ENCODE results near the gene SLC9A9.

- TF ChIP-seq CTCF (conservative IDR thresholded peaks at IDR 0.05 in 1 of 2, IDR thresholded peaks at IDR 0.05 in 1 of 2; ENCODE audit: low read depth in 1 of 2, low read length in 2 of 2) (no peak), EZH2 (IDR thresholded peaks at IDR 0.05; ENCODE audit: low read length, missing control alignments) (no peak)
Measured at GRCh38 chr3:143226678-143227291, 621.5 kb downstream of the SLC9A9 start.

All from fibroblast of lung (primary cell).